GM18502 (cell line): Measurements from ENCODE around the gene TIMD4.
"Not testable (repeated sequence)": the region's sequence is repeated elsewhere in the genome, so short reads cannot be mapped to it uniquely, and the experiment has no call there.

Experiments used
- ATAC-seq: cut with Tn5 transposase; IDR thresholded peaks from one replicate; pipeline ENCODE4 v1.9.1; 2021; ENCODE audit warnings: mild to moderate bottlenecking; ENCODE audit not compliant: unreplicated experiment, poor library complexity

Gene TIMD4

DNA sequence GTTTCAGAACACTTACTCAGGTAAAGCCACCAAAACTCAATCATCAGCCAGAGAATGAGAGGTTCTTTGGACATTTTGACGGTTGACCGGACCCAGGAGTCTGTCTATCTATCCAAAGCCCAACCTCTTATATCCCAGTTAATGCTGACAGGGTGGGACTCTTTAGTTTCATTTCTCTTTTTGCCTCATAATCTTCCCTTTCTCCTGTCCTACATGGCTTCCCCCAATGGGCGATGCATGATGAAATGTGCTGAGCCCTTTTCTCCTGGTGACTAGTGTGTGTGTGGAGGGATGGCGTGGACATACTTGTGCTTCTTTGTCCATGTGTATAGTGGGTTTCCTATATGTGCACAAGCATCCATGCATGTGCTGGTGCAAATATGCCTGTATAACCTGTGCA is at the start of gene TIMD4:
TIMD4 (minus strand) TSS at position 102 of the 400 bp plus-strand sequence; CDS start at position 74, 28 bp downstream.
- ATAC-seq: no peak

DNA sequence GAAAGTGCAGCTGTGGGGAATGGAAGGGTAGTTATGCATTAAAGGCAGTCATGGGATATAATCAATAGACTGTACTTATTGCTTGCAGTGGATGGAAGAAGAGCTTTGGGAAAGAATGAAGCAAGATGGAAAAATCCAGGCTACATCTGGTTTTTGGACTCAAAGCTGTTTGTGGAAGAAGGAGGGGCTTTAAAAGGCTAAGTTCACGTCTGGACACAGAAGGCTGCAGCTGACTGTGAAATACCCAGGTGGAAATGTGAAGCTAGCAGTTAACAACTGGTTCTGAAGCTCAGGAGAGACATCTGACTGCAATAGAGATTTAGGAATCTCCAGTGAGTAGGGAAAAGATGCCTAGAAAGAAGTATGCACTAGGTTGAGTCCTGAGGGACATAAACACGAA is 43.2 kb upstream of the TIMD4 start:
- no peak for ATAC-seq

DNA sequence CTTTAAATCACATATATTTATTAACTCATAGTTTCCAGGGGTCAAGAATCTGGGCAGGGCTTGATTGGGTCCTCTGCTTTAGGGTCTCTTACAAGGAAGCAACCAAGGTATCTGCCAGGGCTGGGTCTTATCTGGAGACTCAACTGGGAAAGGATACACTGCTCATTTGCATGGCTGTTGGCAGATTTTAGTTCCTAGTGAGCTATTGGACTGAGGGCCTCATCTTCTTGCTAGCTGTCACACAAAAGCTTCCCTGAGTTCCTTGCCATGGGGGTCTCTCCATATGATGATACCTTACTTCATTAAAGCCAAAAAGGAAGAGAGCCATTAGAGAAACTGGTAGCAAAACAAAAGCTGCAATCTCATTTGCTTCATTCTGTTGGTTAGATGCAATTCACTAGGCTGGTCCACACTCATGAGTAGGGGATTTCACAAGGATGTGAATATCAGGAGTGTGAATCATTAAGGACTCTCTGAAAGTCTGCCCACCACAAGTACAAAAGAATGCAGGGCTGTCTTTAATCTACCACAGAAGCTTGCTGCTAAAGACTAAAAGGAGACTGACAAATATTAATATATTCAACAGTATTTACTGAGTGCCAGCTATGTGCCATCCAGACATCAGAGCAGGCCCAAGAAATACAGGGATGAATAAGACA is 42.0 kb upstream of the TIMD4 start:
- ATAC-seq: peak; percentile 71

DNA sequence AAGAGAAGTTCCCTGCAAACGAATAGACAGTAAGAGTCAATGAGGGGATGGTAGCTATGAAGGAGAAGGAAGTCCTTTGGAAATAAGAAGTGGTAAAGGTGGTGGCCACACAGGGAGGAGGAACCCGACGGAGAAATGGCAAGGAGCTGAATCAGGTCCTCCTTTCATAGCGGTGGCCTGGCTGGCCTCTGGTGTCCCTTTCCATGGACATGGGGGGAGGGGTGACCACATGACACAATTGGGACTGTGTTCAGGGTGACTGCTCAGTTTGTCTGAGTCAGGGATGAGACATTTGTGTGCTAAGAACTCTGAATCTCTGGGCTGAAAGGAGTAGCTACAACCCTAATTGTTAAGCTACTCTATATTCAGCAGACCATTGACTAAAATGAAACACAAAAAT is 28.7 kb upstream of the TIMD4 start:
- ATAC-seq: no peak

DNA sequence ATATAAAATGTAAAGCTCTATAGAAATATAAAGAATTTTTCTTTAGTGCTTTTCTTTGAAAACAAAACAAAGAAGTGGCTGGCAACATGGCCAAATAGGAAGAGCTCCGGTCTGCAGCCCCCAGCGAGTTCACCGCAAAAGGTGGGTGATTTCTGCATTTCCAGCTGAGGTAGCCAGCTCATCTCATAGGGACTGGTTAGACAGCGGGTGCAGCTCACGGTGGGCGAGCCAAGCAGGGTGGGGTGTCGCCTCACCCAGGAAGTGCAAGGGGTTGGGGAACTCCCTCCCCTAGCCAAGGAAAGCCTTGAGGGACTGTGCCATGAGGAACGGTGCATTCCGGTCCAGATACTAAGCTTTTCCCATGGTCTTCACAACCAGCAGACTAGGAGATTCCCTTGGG is 21.0 kb upstream of the TIMD4 start:
- ATAC-seq: no peak

DNA sequence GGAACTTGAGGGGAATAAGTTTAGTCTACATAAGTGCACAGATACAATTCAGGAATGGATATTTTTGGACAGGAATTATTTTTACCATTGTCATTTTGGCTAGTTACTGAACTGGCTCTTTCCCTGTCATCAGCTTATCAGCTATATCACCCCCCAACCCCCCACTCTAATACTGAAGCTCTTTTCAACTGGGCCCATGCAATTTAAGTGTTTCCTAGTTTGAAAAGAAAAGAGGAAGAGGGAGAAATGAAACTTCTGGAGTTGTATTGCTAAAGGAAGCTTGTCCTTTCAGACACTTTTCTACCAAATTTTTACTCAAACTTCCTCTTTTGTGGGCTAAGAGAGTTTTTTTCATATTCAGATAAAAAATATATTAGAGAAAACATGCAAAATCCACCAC is 18.5 kb upstream of the TIMD4 start:
- ATAC-seq: no peak

DNA sequence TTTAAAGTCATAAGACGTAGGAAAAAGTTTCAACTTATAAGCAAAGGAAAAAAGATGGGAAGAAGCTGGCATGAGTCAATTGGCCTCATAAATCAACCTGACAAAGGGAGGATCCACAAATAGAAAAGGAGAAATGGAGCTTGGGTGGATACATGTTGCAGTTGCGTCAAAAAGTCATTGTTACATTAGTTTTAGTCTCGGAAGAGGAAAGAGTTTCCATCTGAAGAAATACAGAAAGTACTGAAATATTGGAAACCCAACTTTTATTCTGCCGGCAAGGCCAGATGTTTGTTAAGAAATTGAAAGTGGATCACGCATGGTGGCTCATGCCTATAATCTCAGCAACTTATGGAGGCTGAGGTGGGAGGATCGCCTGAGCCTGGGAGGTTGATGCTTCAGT is 11.3 kb upstream of the TIMD4 start:
- no peak for ATAC-seq

DNA sequence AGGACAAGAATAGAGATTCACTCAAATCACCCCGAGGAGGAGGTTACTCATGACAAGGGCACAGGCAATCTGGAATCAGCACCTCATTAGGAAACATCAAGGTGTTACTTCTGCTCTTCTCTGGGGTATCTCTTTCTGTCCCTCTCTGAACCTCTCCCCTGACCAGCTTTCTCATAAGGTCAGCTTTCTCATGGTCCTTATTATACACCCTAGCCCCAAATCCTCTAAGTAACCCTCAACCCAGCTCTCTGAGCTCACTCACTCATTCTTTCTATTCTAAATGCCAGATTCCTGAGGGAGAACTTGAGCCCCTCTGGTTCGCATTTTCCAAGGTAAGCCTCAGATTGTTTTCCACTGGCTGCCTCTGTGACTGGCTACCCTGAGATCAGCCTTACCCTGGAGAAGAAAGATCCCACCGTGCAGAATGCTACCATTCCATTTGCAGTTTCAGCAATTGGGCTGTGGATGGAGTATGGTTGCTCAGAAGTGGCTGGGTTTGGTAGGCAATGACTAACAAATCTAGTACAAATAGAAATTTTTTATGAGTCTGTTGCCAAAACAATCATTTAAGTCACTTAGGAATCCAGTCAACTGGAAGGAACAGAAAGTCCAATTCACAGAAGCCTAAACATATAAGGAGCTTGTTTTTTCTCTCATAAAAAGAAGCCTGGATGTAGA is 9.0 kb upstream of the TIMD4 start:
- ATAC-seq: no peak

DNA sequence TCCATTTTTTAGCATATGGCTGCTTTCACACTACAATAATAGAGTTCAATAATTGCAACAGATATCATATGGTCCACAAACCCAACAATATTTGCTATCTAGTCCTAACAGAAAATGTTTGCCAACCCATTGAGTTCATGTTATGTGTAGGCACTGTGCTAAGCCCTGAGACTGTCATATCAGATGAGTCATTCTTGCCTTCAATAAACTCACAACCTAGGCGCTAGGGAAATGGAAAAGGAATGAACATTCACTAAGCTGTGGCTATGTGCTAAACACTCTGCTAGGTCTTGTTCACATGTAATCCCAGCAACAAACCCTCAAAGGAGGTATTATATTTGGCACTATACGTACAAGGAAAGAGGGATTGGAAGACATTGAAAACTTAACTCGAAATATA is 8.4 kb upstream of the TIMD4 start:
- no peak for ATAC-seq

DNA sequence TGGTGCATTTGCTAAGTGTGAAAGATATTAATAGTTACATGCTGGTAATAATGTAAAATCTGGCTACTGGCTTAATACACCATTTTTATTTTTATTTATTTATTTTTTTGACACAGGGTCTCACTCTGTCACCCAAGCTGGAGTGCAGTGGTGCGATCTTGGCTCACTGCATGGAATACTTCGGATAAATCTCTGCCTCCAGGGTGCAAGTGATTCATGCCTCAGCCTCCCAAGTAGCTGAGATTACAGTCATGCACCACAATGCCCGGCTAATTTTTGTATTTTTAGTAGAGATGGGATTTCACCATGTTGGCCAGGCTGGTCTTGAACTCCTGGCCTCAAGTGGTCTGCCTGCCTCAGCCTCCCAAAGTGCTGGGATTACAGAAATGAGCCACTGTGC is 4.4 kb upstream of the TIMD4 start:
- ATAC-seq: not testable (repeated sequence)

DNA sequence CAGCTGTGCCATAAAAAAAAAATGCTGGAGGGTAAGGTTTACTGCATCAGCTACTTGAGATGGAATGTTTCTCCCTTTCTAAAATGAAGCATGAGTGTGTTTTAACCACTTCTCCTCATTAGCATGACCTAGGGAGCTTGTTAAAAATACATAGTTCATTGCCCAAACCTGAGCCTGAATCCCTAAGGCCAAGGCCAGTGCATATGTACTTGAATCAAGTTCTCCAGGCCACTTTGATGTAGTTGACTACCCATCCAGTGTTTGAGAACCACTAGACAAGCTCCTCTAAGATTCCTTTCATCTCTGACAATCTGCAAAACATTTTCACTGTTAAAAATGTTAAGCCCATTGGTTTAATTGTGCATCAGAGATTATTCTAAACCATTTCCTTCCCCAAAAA is 6.7 kb downstream of the TIMD4 start:
- no peak for ATAC-seq

DNA sequence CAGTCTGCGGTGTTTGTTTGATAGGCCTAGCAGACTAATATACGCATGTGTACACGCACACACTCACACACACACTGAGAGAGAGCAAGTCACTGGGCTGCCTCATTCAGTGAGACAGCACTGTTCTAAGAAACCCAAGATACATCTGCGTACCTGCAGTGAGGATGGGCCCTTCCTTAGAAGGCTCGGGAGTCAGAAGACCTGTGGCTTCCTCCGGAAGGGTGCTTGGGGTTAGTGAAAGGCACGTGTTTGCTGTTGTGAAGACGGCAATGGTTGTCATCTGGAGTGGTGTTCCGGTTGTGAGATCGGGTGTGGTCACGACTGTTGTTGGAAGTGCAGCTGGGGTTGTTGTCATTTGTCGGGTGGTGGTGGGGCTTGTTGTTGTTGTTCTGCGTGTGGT is 11.7 kb downstream of the TIMD4 start:
- no peak for ATAC-seq

DNA sequence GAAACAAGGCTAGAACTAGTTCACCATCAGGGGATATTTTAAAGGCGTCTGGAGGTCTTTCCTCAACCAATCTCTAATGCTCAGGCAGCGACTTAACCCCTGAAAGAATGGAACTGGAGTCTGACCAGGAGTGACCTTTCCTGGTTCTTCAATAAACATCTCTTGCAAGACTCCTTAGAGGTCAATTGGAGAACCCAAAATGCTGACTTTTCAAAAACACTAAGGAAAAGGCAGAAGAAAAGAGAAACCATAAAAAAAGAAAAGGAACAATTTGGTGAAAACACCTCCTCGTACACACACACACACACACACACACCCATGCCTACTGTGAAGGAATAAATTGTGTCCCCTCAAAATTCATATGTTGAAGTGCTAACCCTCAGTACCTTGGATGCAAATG is 12.3 kb downstream of the TIMD4 start:
- no peak for ATAC-seq

DNA sequence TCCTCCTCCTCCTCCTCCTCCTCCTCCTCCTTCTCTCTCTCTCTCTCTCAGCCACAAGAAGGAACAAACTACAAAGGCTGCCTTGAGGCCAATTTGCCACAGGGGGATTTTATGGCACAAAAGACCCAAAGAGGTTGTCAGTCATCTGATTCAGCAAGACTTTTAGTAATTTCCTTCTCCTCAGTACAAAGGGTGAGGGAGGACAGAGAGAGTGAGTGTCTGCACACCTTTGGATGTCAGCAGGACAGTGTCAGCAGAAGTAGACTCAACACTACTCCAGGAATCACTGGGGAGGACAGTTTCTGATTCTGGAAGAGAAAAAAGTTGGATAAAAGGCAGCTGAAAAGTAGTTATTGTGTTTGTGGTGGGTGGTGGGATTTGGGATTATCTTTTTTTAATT is 13.6 kb downstream of the TIMD4 start:
- ATAC-seq: no peak

DNA sequence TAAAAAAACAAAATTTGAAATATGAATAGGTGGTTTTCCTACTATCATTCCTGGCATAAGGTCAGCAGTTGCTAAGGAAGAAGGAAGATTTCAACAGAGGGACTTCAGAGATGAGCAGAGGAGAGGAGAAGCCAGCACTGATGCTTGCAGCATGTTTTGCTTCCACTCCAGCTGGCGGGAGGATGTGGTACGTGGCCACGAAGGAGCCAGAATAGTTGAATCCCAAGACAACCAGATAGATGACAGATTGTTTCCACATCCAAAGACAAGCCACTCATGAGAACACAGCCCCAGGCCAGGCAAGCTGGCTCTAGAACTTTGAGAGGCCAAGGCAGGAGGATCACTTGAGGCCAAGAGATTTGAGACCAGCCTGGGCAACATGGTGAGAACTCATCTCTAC is 15.1 kb downstream of the TIMD4 start:
- ATAC-seq: no peak

DNA sequence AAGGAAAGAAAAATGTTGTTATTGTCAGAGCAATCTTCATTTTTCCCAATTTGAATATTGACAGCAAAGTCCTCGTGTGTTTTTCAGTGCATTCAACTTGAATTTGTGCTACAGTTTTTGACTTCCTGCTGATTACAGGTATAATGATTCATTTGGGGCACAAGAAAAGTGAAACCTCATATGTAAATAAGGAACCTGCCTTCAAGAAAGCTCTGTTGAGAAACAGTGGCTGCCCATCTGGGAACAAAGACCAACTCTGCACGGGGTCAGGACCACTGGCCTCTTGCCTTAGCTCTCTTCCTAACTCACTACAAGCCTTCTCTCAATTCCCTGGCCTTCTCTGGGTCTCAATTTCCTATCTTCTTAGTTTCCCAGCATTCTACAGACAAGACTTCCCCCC is 21.0 kb downstream of the TIMD4 start:
- peak; percentile 95 for ATAC-seq

DNA sequence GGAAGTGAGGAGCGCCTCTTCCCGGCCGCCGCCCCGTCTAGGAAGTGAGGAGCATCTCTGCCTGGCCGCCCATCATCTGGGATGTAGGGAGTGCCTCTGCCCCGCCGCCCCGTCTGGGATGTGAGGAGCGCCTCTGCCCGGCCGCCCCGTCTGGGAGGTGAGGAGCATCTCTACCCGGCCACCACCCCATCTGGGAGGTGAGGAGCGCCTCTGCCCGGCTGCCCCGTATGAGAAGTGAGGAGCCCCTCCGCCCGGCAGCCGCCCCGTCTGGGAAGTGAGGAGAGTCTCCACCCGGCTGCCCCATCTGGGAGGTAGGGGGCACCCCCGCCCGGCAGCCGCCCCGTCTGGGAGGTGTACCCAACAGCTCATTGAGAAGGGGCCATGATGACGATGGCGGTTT is 22.6 kb downstream of the TIMD4 start:
- ATAC-seq: not testable (repeated sequence)

DNA sequence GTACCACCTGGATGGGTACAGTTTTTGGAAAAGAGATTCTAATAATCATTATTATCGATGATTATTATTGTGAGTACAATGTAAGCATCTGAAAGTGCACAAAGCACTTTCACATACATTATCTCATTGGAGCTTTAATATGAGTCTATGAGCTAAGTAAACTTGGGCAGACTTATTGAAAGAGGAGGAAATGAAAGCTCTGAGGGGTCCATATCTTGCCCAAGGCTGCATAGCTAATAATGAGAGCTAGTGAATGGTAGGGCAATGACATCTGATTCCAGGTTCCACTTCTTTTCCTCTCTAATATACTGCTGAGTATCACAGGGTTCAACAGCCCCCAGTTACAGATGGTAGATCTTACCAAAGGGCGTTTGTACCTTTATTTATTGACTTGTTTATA is 26.1 kb downstream of the TIMD4 start:
- ATAC-seq: no peak

DNA sequence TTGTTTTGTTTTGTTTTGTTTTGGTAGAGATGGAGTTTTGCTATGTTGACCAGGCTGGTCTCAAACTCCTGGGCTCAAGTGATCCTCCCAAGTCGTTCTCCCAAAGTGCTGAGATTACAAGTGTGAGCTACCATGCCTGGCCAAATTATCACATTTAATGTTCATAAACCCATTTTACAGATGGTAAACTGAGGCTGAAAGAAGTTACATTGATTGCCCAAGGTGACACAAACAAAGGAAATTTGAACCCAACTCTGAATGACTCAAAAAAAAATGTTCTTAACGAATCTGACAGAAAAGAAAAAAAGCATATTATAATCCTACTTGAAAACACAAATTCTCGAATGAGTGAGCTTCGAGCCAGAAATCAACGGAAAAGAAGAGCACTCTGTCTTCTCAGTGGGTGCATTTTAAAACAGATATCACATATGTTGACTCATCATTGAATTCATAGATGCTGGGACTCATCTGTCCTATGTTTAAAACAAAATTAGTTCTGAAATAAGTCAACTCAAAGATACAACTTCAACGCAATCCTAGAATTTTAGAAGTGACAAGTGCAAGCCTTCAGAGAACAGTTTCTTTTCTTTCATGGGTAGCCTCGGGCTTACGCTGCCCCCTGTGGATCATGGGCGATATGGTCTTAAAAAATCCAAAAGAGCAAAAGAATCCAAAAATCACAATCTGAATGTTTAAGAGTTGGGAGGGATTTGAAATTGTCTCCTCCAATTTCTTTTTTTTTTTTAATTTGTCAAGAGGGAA is 28.4 kb downstream of the TIMD4 start:
- ATAC-seq: peak; percentile 57

DNA sequence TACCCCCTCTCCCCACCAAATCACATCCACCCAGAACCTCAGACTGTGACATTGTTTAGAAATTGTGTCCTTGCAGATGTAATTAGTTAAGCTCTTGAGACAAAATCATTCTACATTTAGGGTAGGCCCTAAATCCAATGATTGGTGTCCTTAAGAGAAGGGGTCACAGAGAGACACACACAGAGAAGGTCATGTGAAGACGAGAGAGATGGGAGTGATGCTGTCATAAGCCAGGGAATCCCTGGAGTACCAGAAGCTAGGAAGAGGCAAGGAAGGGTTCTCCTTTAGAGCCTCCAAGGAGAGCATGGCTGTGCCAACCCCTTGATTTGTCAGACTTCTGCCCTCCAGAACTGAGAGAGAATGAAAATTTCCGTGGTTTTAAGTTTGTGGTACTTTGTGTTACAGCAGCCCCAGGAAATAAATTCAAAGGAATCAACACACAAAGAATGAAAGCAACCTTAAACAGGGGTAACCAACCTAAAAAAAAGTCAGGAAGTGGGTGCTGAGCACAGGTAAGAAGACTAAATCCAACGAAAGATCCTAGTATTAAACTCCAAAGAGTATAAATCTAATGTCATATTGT is 33.6 kb downstream of the TIMD4 start:
- no peak for ATAC-seq

DNA sequence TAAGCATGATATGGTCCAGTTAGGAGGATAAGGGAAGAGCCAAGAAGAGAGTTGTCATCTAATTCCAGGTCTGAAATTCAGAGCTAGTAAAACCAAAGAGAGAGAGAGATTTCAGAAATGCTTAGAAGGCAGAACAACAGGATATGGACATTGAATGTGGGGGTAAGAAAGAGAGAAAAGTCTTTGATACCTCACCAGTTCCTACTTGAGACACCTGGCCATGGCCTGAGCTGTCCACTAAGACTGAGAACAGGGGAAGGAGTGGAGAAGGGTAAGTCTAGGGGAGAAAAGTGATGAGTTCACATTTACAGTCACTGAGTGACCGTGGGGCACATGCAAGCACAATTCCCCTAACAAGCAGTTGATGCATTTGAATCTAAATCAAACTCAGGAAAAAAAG is 35.5 kb downstream of the TIMD4 start:
- no peak for ATAC-seq
